SK-N-SH (cell line): ENCODE measurements around the gene PIK3R5. TPM values are rescaled to one million over a fixed set of nuclear protein-coding genes. Genes with fewer than 3 reads are reported as not detected.

Experiments
- CTCF ChIA-PET: fragments of 300-600, 350-600 bp; formaldehyde crosslinking; extraction: SDS; loops from one replicate; lab custom pipeline; 2021; lab: Yijun Ruan, JAX
- POLR2A ChIA-PET: fragments of 350-600 bp; sonication (Branson Sonifier 250); formaldehyde crosslinking; extraction: SDS; loops from one replicate; lab custom pipeline; 2020; ENCODE audit warnings: antibody characterized with exemption, inconsistent platforms; lab: Yijun Ruan, JAX
- DNase-seq: peaks from one replicate; pipeline ENCODE4 v3.0.0; 2012
- H2AFZ ChIP-seq: fragments of 200-600 bp; sonication (generic); 2 replicates; pipeline ENCODE4 v1.8.1; 2016; ENCODE audit warnings: antibody characterized with exemption, mild to moderate bottlenecking, low read depth
- H3F3A ChIP-seq: fragments of 200-600 bp; sonication (generic); replicated peaks from 2 replicates; pipeline ENCODE3; 2016; ENCODE audit warnings: antibody characterized with exemption, mild to moderate bottlenecking; ENCODE audit not compliant: insufficient read depth
- H3K27ac ChIP-seq, 2 experiments: fragments of 200-500 bp in 1 of 2; fragments of 200-600 bp in 1 of 2; sonication (Bioruptor generic) in 1 of 2; sonication (generic), shearing (Covaris generic) in 1 of 2; 2 replicates each; pipeline versions ENCODE4 v1.5.1 to v1.6.1; 2014 to 2016; ENCODE audit warnings: low read depth in 2 of 2, inconsistent platforms in 1 of 2, low read length in 1 of 2, mild to moderate bottlenecking in 1 of 2, mixed read lengths in 1 of 2
- H3K27me3 ChIP-seq: fragments of 200-600 bp; sonication (generic), shearing (Covaris generic); 2 replicates; pipeline ENCODE4 v1.6.1; 2016; ENCODE audit warnings: mixed run types; ENCODE audit not compliant: insufficient read depth
- H3K36me3 ChIP-seq, 2 experiments: fragments of 200-500 bp in 1 of 2; fragments of 200-600 bp in 1 of 2; sonication (Bioruptor generic) in 1 of 2; sonication (generic) in 1 of 2; replicated peaks in 1 of 2; 2 replicates each; pipeline versions ENCODE3 to v1.5.1; 2014 to 2016; ENCODE audit warnings: low read length in 1 of 2, mild to moderate bottlenecking in 1 of 2; ENCODE audit not compliant: insufficient read depth in 2 of 2, control insufficient read depth in 1 of 2
- H3K4me1 ChIP-seq, 2 experiments: fragments of 200-500 bp in 1 of 2; fragments of 200-600 bp in 1 of 2; sonication (Bioruptor generic) in 1 of 2; sonication (generic), shearing (Covaris generic) in 1 of 2; 2 replicates each; pipeline versions ENCODE4 v1.5.1 to v1.6.1; 2014 to 2016; ENCODE audit warnings: low read depth in 1 of 2, low read length in 1 of 2, mixed run types in 1 of 2; ENCODE audit not compliant: insufficient read depth in 2 of 2, control insufficient read depth in 1 of 2
- H3K4me2 ChIP-seq: fragments of 200-600 bp; sonication (generic), shearing (Covaris generic); 2 replicates; pipeline ENCODE4 v1.6.1; 2017; ENCODE audit warnings: mixed run types
- H3K4me3 ChIP-seq, 2 experiments: fragments of 200-500 bp in 1 of 2; fragments of 200-600 bp in 1 of 2; sonication (Bioruptor generic) in 1 of 2; sonication (generic), shearing (Covaris generic) in 1 of 2; 2 replicates each; pipeline versions ENCODE4 v1.5.1 to v1.8.1; 2014 to 2016; ENCODE audit warnings: low read depth in 2 of 2, inconsistent platforms in 1 of 2, low read length in 1 of 2, mild to moderate bottlenecking in 1 of 2, mixed read lengths in 1 of 2, moderate library complexity in 1 of 2
- H3K79me2 ChIP-seq: fragments of 200-600 bp; sonication (generic); 2 replicates; pipeline ENCODE4 v1.8.1; 2017; ENCODE audit warnings: mild to moderate bottlenecking; ENCODE audit not compliant: insufficient read depth
- H3K9ac ChIP-seq: fragments of 200-600 bp; sonication (generic); 2 replicates; pipeline ENCODE4 v1.6.1; 2017; ENCODE audit warnings: mixed run types
- H3K9me2 ChIP-seq: fragments of 200-600 bp; sonication (generic); 2 replicates; pipeline ENCODE4 v1.6.1; 2017; ENCODE audit warnings: mixed run types
- H3K9me3 ChIP-seq: fragments of 200-600 bp; sonication (generic); 2 replicates; pipeline ENCODE4 v1.6.1; 2017; ENCODE audit warnings: mixed run types, mild to moderate bottlenecking, moderate library complexity
- H4K20me1 ChIP-seq: fragments of 200-600 bp; sonication (generic); 2 replicates; pipeline ENCODE4 v1.6.1; 2017; ENCODE audit warnings: mild to moderate bottlenecking, mixed run types; ENCODE audit not compliant: insufficient read depth
- CHD2 ChIP-seq: fragments of 150-350 bp; IDR thresholded peaks from 2 replicates; pipeline ENCODE4 v1.6.1; 2018; ENCODE audit warnings: low read length; ENCODE audit not compliant: partially characterized antibody
- FOSL2 ChIP-seq: IDR thresholded peaks from 2 replicates; pipeline ENCODE4 v1.4.0; 2012; ENCODE audit warnings: low read depth, mild to moderate bottlenecking, moderate library complexity, borderline replicate concordance
- GABPA ChIP-seq: IDR thresholded peaks from 2 replicates; pipeline ENCODE4 v1.4.0; 2012; ENCODE audit warnings: low read depth, mild to moderate bottlenecking
- GATA2 ChIP-seq: sonication (generic); formaldehyde crosslinking; IDR thresholded peaks from 2 replicates; pipeline ENCODE4 v1.5.0; 2020; ENCODE audit warnings: mild to moderate bottlenecking, missing genetic modification reagents
- JUND ChIP-seq: IDR thresholded peaks from 2 replicates; pipeline ENCODE4 v1.4.0; 2012
- MEF2A ChIP-seq: IDR thresholded peaks from 2 replicates; pipeline ENCODE4 v1.4.0; 2012; ENCODE audit warnings: low read depth, borderline replicate concordance
- NFIC ChIP-seq: IDR thresholded peaks from 2 replicates; pipeline ENCODE4 v1.4.0; 2012; ENCODE audit warnings: borderline replicate concordance
- POLR2AphosphoS5 ChIP-seq: IDR thresholded peaks from 2 replicates; pipeline ENCODE4 v1.6.1; 2012; ENCODE audit warnings: low read depth, low read length
- RCOR1 ChIP-seq: fragments of 150-350 bp; IDR thresholded peaks from 2 replicates; pipeline ENCODE4 v1.6.1; 2017; ENCODE audit warnings: antibody characterized with exemption, low read length
- RFX5 ChIP-seq: IDR thresholded peaks from 2 replicates; pipeline ENCODE4 v1.6.1; 2012; ENCODE audit warnings: mild to moderate bottlenecking, improper control_type of control experiment, low read length
- SIN3A ChIP-seq: IDR thresholded peaks from 2 replicates; pipeline ENCODE4 v1.6.1; 2012; ENCODE audit warnings: low read depth, mild to moderate bottlenecking, low read length, moderate library complexity, borderline replicate concordance
- SMC3 ChIP-seq: IDR thresholded peaks from 2 replicates; pipeline ENCODE4 v1.6.1; 2012; ENCODE audit warnings: low read depth, low read length, improper control_type of control experiment
- TAF1 ChIP-seq: IDR thresholded peaks from 2 replicates; pipeline ENCODE4 v1.6.1; 2012; ENCODE audit warnings: low read depth, mild to moderate bottlenecking, low read length, moderate library complexity, borderline replicate concordance
- TEAD4 ChIP-seq: IDR thresholded peaks from 2 replicates; pipeline ENCODE4 v1.4.0; 2012; ENCODE audit warnings: mild to moderate bottlenecking, borderline replicate concordance; ENCODE audit not compliant: insufficient read depth
- YY1 ChIP-seq: IDR thresholded peaks from 2 replicates; pipeline ENCODE4 v1.4.0; 2012; ENCODE audit warnings: low read depth, mild to moderate bottlenecking
- WGBS: methylation state at CpG from one replicate; pipeline ENCODE4 v1.1.6; 2017; ENCODE audit warnings: low lambda C conversion rate; 5-methylcytosine and 5-hydroxymethylcytosine counted together
- polyA plus RNA-seq, 3 experiments: library from polyadenylated mRNA; depleted of rRNA; stranded (reverse); fragments of >200 nt; gene quantifications; 2 replicates each; pipeline ENCODE4 v1.2.3, GENCODE V29; 2012
- TF ChIP-seq, protein P1 (sequence below): IDR thresholded peaks from 2 replicates; pipeline ENCODE4 v1.4.0; 2012; ENCODE audit warnings: low read depth, borderline replicate concordance
- TF ChIP-seq, protein P2 (sequence below): IDR thresholded peaks from 2 replicates; pipeline ENCODE4 v1.4.0; 2012; ENCODE audit warnings: low read depth

The PIK3R5 gene
- polyA plus RNA-seq, 1 of the 3 experiments (the other 2 are of a cell fraction), result not detected

DNA sequence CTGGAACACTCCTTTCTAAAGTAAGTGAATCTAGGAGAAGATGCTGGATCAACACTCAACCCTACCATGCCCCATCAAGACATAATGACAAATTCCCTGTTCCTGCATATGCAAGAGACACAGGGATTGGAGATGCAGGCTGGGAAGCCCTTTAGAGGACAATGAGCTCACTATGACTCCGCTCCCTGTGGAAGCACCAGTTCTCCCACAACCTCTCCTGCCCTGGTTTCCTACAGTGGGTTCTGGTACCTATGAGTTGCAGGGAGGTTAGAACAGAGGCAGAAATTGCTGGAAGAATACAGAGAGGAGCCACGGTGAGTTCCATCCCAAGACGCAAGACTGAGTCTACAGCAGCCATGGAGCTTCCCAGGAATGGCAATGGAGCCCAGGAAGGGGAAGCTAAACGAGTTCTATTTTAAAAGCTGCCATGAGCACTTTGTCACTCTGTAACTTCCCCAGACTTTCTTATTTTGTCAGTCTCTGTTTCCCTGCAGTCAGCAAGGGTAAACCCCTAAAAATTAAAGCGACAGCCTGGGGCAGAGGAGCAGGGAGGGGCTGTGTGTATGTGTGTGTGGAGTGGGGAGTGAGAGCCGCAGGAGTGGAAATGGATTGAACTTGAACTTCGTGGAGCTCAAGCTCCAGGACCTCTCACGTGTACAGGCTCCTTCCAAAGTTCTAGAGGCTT is 55.8 kb downstream of the PIK3R5 start:
- ChIA-PET POLR2A (no interaction called here), CTCF (interaction anchor here (2.4 kb wide), 1 partner anchor 15 kb away, joined by 7 read pairs; no protein-coding TSS in a partner anchor)
- DNase-seq, result no peak
- TF ChIP-seq GABPA, result no peak
- TF ChIP-seq POLR2AphosphoS5, result no peak
- no peak for TF ChIP-seq GATA2 (CRISPR knock-in tag)
- TF ChIP-seq JUND, result no peak
- TF ChIP-seq, protein P1, sequence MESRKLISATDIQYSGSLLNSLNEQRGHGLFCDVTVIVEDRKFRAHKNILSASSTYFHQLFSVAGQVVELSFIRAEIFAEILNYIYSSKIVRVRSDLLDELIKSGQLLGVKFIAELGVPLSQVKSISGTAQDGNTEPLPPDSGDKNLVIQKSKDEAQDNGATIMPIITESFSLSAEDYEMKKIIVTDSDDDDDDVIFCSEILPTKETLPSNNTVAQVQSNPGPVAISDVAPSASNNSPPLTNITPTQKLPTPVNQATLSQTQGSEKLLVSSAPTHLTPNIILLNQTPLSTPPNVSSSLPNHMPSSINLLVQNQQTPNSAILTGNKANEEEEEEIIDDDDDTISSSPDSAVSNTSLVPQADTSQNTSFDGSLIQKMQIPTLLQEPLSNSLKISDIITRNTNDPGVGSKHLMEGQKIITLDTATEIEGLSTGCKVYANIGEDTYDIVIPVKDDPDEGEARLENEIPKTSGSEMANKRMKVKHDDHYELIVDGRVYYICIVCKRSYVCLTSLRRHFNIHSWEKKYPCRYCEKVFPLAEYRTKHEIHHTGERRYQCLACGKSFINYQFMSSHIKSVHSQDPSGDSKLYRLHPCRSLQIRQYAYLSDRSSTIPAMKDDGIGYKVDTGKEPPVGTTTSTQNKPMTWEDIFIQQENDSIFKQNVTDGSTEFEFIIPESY, result no peak
- TF ChIP-seq SIN3A, result no peak
- WGBS, result 8% methylated on average over 8 of the region's 8 CpGs
- Histone ChIP-seq H3K9me2 (no peaks in the 10 kb centered on the region), H3K27ac (no peak overlapping the region), H4K20me1 (no peaks in the 10 kb centered on the region), H3K9me3 (no peaks in the 10 kb centered on the region), H3K27me3 (peaks cover 88% of the 10 kb centered on the region), H3K4me2 (no peak overlapping the region), H3K4me1 (no peaks in the 10 kb centered on the region), H3K9ac (no peak overlapping the region), H3K4me3 (no peak overlapping the region), H3F3A (no peaks in the 10 kb centered on the region), H3K36me3 (no peaks in the 10 kb centered on the region), H3K79me2 (no peaks in the 10 kb centered on the region), H2AFZ (no peak overlapping the region)

DNA sequence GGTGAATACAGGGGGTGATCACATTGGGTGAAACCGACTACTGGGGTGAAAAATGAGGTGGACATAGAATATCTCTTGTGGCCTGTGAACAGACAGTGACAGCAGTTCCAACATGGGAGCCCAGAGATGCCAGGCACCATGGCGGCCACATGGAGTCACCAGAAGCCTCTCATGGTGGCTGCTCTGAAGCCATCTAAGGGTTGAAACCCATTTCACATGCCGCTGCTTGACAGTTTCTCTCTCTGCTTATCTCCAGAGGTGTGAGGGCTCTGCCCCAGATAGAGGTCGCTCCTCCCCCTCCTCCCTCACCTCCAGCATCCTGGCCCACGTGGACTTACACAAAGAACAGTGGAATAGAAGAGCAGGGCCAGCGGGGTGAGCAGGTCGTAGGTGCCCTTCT is 60.2 kb downstream of the PIK3R5 start:
- H3K9ac ChIP-seq, result no peak overlapping the region
- H3K9me3 ChIP-seq, result no peaks in the 10 kb centered on the region
- no peaks in the 10 kb centered on the region for H3K79me2 ChIP-seq
- no peak for TF ChIP-seq TAF1
- no peak for TF ChIP-seq TEAD4
- no peak for TF ChIP-seq MEF2A
- TF ChIP-seq GABPA, result no peak
- no peaks in the 10 kb centered on the region for H3K4me1 ChIP-seq
- no peaks in the 10 kb centered on the region for H3K9me2 ChIP-seq
- ChIA-PET POLR2A (no interaction called here), CTCF (interaction anchor here (0.6 kb wide), 1 partner anchor 1042 kb away, joined by 3 read pairs; no protein-coding TSS in a partner anchor)
- no peak overlapping the region for H3K4me3 ChIP-seq
- WGBS, result 5% methylated on average over 6 of the region's 7 CpGs
- H3F3A ChIP-seq, result no peaks in the 10 kb centered on the region
- peaks cover 66% of the 10 kb centered on the region; the same call in 1 of the 2 replicates for H3K27me3 ChIP-seq
- no peak overlapping the region for H3K4me2 ChIP-seq
- DNase-seq, result no peak
- no peak overlapping the region for H3K27ac ChIP-seq
- no peaks in the 10 kb centered on the region for H4K20me1 ChIP-seq
- H2AFZ ChIP-seq, result no peak overlapping the region
- no peaks in the 10 kb centered on the region for H3K36me3 ChIP-seq

DNA sequence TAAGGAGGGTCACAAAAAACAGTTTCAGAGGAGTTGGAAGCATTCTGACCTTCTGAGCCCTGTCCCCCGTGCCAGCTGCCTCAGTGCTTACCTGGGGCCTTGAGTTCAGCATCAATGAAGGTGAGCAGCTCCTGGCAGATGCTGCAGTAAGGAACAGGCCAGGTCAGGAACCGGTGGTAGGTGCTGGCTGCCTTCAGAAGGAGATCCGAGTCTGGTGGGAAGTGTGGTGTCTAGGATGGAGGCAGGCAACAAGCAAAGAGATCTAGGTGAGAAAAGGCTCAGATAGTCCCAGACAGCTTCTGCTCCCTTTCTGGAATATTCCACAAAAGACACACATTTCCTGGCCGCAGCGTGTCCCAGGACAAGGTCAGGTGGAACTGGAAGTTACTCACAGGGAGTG is 60.8 kb downstream of the PIK3R5 start:
- WGBS, result 0% methylated on average over 3 of the region's 5 CpGs
- Histone ChIP-seq H3K9ac (no peak overlapping the region), H4K20me1 (no peaks in the 10 kb centered on the region), H3F3A (no peaks in the 10 kb centered on the region), H3K9me2 (no peaks in the 10 kb centered on the region), H3K36me3 (no peaks in the 10 kb centered on the region), H3K4me2 (no peak overlapping the region), H3K4me3 (no peak overlapping the region), H3K9me3 (no peaks in the 10 kb centered on the region), H3K79me2 (no peaks in the 10 kb centered on the region), H3K27ac (no peak overlapping the region), H2AFZ (no peak overlapping the region), H3K27me3 (peaks cover 65% of the 10 kb centered on the region; the same call in 1 of the 2 replicates), H3K4me1 (no peaks in the 10 kb centered on the region)
- no peak for DNase-seq
- ChIA-PET CTCF (interaction anchor here (2.3 kb wide), 1 partner anchor 10 kb away, joined by 12 read pairs; no protein-coding TSS in a partner anchor), POLR2A (no interaction called here)
- TF ChIP-seq RFX5, result no peak
- no peak for TF ChIP-seq YY1
- TF ChIP-seq CHD2, result no peak
- no peak for TF ChIP-seq MEF2A
- TF ChIP-seq RCOR1, result no peak
- TF ChIP-seq FOSL2, result no peak
- TF ChIP-seq JUND, result no peak
- TF ChIP-seq, protein P2, sequence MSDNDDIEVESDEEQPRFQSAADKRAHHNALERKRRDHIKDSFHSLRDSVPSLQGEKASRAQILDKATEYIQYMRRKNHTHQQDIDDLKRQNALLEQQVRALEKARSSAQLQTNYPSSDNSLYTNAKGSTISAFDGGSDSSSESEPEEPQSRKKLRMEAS, result no peak
- no peak for TF ChIP-seq POLR2AphosphoS5
- no peak for TF ChIP-seq GATA2 (CRISPR knock-in tag)
- TF ChIP-seq TEAD4, result no peak
- no peak for TF ChIP-seq NFIC
- TF ChIP-seq SMC3, result no peak
